ENCODE measurements around the gene DPT.

The DPT gene

GRCh38 chr1:168676029-168676812, 52.8 kb downstream of the DPT start:
- TF ChIP-seq CTCF (IDR thresholded peaks at IDR 0.05; ENCODE audit: unreplicated experiment in 3 of 3), result no peak
- no peaks in the 10 kb centered on the region for H3K4me1 Mint-ChIP-seq
- peaks cover 5% of the 10 kb centered on the region for H3K9me3 Mint-ChIP-seq
- H3K27ac Mint-ChIP-seq, result no peak overlapping the region
- no peak overlapping the region for H3K4me3 Mint-ChIP-seq
- H3K36me3 Mint-ChIP-seq (ENCODE audit: low read depth), result no peaks in the 10 kb centered on the region
- H3K27me3 Mint-ChIP-seq (ENCODE audit: low read depth), result no peaks in the 10 kb centered on the region

GRCh38 chr1:168673974-168674683, 54.9 kb downstream of the DPT start:
- H3K36me3 Mint-ChIP-seq (ENCODE audit: low read depth), result no peaks in the 10 kb centered on the region
- TF ChIP-seq CTCF (IDR thresholded peaks at IDR 0.05; ENCODE audit: unreplicated experiment in 3 of 3), result no peak
- H3K27ac Mint-ChIP-seq, result no peak overlapping the region
- no peaks in the 10 kb centered on the region for H3K4me1 Mint-ChIP-seq
- H3K9me3 Mint-ChIP-seq, result no peaks in the 10 kb centered on the region
- H3K4me3 Mint-ChIP-seq, result no peak overlapping the region
- no peaks in the 10 kb centered on the region for H3K27me3 Mint-ChIP-seq (ENCODE audit: low read depth)

GRCh38 chr1:168672278-168672677, 56.7 kb downstream of the DPT start:
- Mint-ChIP-seq H3K4me1 (no peaks in the 10 kb centered on the region), H3K9me3 (no peaks in the 10 kb centered on the region), H3K4me3 (no peak overlapping the region), H3K27me3 (ENCODE audit: low read depth) (no peaks in the 10 kb centered on the region), H3K36me3 (ENCODE audit: low read depth) (no peaks in the 10 kb centered on the region), H3K27ac (no peak overlapping the region)
- no peak for TF ChIP-seq CTCF (IDR thresholded peaks at IDR 0.05; ENCODE audit: unreplicated experiment in 3 of 3)

GRCh38 chr1:168671782-168672181, 57.2 kb downstream of the DPT start:
- no peak for TF ChIP-seq CTCF (IDR thresholded peaks at IDR 0.05; ENCODE audit: unreplicated experiment in 3 of 3)
- Mint-ChIP-seq H3K9me3 (no peaks in the 10 kb centered on the region), H3K4me1 (no peaks in the 10 kb centered on the region), H3K36me3 (ENCODE audit: low read depth) (no peaks in the 10 kb centered on the region), H3K4me3 (no peak overlapping the region), H3K27ac (no peak overlapping the region), H3K27me3 (ENCODE audit: low read depth) (no peaks in the 10 kb centered on the region)

GRCh38 chr1:168665975-168666374, 63.0 kb downstream of the DPT start:
- Mint-ChIP-seq H3K4me3 (no peak overlapping the region), H3K4me1 (no peaks in the 10 kb centered on the region), H3K9me3 (peaks cover 11% of the 10 kb centered on the region), H3K27ac (no peak overlapping the region), H3K36me3 (ENCODE audit: low read depth) (no peaks in the 10 kb centered on the region), H3K27me3 (ENCODE audit: low read depth) (no peaks in the 10 kb centered on the region)
- TF ChIP-seq CTCF (IDR thresholded peaks at IDR 0.05; ENCODE audit: unreplicated experiment in 3 of 3), result no peak

Measured in nephron (organoid).